Ovary (tissue), 9 donors: Measurements from ENCODE around the gene ARHGEF11. TPM values are rescaled to one million over a fixed set of nuclear protein-coding genes. Genes with fewer than 3 reads are reported as not detected.
"Not testable (repeated sequence)": the region's sequence is repeated elsewhere in the genome, so short reads cannot be mapped to it uniquely, and the experiment has no call there.

Experiments
- DNase-seq, 5 donors: peaks; one replicate each; pipeline ENCODE4 v3.0.0-alpha.2; 2019 to 2020
- H3K27ac ChIP-seq, 2 donors: fragments of 200-600 bp; one replicate each; pipeline versions ENCODE4 v1.5.1 to v1.8.0; 2019 to 2022
- H3K27me3 ChIP-seq: fragments of 200-600 bp; one replicate; pipeline ENCODE4 v1.8.0; 2022
- H3K36me3 ChIP-seq: fragments of 200-600 bp; sonication (generic); one replicate; pipeline ENCODE4 v1.5.1; 2019
- H3K4me1 ChIP-seq: one replicate; pipeline ENCODE4 v1.8.1; 2013; ENCODE audit warnings: mild to moderate bottlenecking, moderate library complexity; ENCODE audit not compliant: insufficient read depth
- H3K4me3 ChIP-seq: fragments of 200-600 bp; sonication (generic); one replicate; pipeline ENCODE4 v1.5.1; 2017
- H3K9me3 ChIP-seq, 2 donors: fragments of 200-600 bp in 1 of 2; sonication (generic) in 1 of 2; one replicate each; pipeline versions ENCODE4 v1.5.1 to v1.8.1; 2013 to 2019; ENCODE audit warnings: mild to moderate bottlenecking in 1 of 2, moderate library complexity in 1 of 2
- EP300 ChIP-seq: sonication (generic); formaldehyde crosslinking; IDR thresholded peaks from one replicate; pipeline ENCODE4 v1.6.1; 2017; ENCODE audit warnings: antibody characterized with exemption
- POLR2A ChIP-seq: fragments of 450-650 bp; IDR thresholded peaks from one replicate; pipeline ENCODE4 v1.6.1; 2017; ENCODE audit warnings: antibody characterized with exemption, mild to moderate bottlenecking, moderate library complexity
- WGBS, 3 donors: extraction: QIAGEN DNeasy Blood & Tissue Kit in 1 of 3; methylation state at CpG; one replicate each; pipeline versions ENCODE4 v1.1.5 to v1.1.7; 2013 to 2017; 5-methylcytosine and 5-hydroxymethylcytosine counted together
- intact Hi-C, 4 donors: fragments of 100-400 bp; cut with DNase I; formaldehyde crosslinking; loops; one replicate each; pipeline versions ENCODE4 v1.11.0 to v1.15.1; 2022 to 2023
- polyA plus RNA-seq, 2 donors: library from polyadenylated mRNA; stranded (reverse); fragments of 200-250 nt in 1 of 2; fragments of 350-450 nt in 1 of 2; fragmentation: Illumina TruSeq in 1 of 2; extraction: RNeasy Lipid Tissue Mini Kit (QIAGEN cat#74804) in 1 of 2; gene quantifications; one replicate each; pipeline ENCODE4 v1.2.3, GENCODE V29; 2013 to 2014
- total RNA-seq, 7 donors: library from RNA; depleted of rRNA in 2 of 7; stranded (reverse); fragments of >200 nt in 2 of 7; fragmentation: NEBNext Ultra II Directional in 3 of 7; extraction: Animal tissue kit (Norgen Biotek cat#: 25700) in 3 of 7; gene quantifications; one replicate each; pipeline versions ENCODE4 v1.1.0 to v1.2.4, GENCODE V29; 2016 to 2023
- TF ChIP-seq, protein P1 (sequence below), 3 donors: fragments of 450-650 bp in 2 of 3; fragments of 200-600 bp in 1 of 3; IDR thresholded peaks; one replicate each; pipeline versions ENCODE4 v1.5.1 to v1.8.0; 2016 to 2022; ENCODE audit warnings: antibody characterized with exemption in 3 of 3, mild to moderate bottlenecking in 1 of 3
- donor health status: DM: no; HTN: no; CAD: no; lungs with moderate emphysema.
- donor health status: DM: no; HTN: no; CAD: no.
- donor health status: Bipolar disorder and iron deficiency.
- donor health status: DM: yes; HTN: yes; CAD: no.
- donor health status: DM: no; HTN: no; CAD: no.
- donor health status: DM: yes; HTN: yes; CAD: no.

Gene ARHGEF11
- total and polyA plus RNA-seq, 9 donors, result 14.3 to 43.9 (median 26.8) TPM

GRCh38 chr1:157073944-157074685 is 28.6 kb upstream of the ARHGEF11 start:
- intact Hi-C loops, result no loop called here
- Histone ChIP-seq H3K27ac (no peak overlapping the region), H3K4me3 (no peak overlapping the region), H3K9me3 (no peaks in the 10 kb centered on the region), H3K4me1 (peaks cover 3% of the 10 kb centered on the region), H3K27me3 (no peaks in the 10 kb centered on the region), H3K36me3 (no peaks in the 10 kb centered on the region)
- TF ChIP-seq POLR2A, result no peak
- TF ChIP-seq, protein P1, sequence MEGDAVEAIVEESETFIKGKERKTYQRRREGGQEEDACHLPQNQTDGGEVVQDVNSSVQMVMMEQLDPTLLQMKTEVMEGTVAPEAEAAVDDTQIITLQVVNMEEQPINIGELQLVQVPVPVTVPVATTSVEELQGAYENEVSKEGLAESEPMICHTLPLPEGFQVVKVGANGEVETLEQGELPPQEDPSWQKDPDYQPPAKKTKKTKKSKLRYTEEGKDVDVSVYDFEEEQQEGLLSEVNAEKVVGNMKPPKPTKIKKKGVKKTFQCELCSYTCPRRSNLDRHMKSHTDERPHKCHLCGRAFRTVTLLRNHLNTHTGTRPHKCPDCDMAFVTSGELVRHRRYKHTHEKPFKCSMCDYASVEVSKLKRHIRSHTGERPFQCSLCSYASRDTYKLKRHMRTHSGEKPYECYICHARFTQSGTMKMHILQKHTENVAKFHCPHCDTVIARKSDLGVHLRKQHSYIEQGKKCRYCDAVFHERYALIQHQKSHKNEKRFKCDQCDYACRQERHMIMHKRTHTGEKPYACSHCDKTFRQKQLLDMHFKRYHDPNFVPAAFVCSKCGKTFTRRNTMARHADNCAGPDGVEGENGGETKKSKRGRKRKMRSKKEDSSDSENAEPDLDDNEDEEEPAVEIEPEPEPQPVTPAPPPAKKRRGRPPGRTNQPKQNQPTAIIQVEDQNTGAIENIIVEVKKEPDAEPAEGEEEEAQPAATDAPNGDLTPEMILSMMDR (IDR thresholded peaks at IDR 0.05), result peak in 2 of 3 donors; percentile 15 to 45
- peak; percentile 68 to 78 (median 73) for DNase-seq
- WGBS, 3 donors, result 19 to 25% (median 20%) methylated on average over 34 to 35 of the region's 35 CpGs

DNA sequence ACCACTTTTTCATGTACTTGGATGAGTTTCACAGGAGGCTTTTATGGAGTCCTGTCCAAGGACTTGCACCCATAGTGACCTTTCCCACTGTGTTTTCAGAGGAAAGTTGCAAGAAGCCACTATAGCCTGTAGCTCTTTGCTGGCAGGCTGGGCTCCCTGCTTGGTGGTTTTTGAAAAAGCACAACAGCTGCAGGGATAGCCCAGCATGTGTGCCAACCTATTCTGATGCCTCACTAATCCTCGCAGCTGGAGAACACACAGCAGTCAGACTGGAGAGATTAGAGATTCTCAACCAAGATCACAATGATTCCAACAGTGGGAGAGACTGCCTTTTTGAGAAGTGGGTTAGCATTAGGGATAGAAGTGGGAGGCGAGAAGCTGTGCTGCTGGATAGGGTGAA is 24.1 kb upstream of the ARHGEF11 start:
- TF ChIP-seq, protein P1 (IDR thresholded peaks at IDR 0.05), result no peak
- TF ChIP-seq POLR2A (no peak), EP300 (no peak)
- Histone ChIP-seq H3K9me3 (no peaks in the 10 kb centered on the region), H3K36me3 (no peaks in the 10 kb centered on the region), H3K4me3 (no peak overlapping the region), H3K27me3 (no peaks in the 10 kb centered on the region), H3K4me1 (peaks cover 3% of the 10 kb centered on the region), H3K27ac (no peak overlapping the region)
- DNase-seq, result no peak
- 71 to 93% (median 86%) methylated on average over 2 of the region's 2 CpGs for WGBS, 3 donors
- intact Hi-C loops, result no loop called here

DNA sequence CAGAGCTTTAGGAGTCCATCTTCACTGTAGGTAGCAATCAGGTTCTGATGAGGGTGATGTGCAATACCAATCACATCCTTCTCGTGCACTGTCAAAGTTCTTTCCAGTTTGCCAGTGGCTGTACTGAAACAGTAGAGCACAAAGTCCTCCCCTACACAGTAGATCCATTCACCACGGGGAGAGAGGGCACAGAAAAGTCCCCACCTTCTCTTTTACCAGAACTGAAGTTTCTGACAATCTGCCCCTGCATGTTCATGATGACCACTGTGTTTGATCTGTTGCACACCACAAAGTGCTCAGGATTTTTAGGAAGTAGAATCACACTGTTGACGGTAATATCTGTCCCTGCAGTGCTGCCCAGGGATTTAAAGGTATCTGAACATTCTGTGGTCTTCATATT is 13.7 kb upstream of the ARHGEF11 start:
- H3K27ac ChIP-seq, H3K27me3 ChIP-seq, H3K9me3 ChIP-seq, H3K36me3 ChIP-seq, H3K4me1 ChIP-seq, DNase-seq, intact Hi-C loops, H3K4me3 ChIP-seq: not testable (repeated sequence)
- WGBS, 3 donors, result 56 to 60% (median 59%) methylated on average over 3 of the region's 3 CpGs

GRCh38 chr1:157056269-157056668 is 10.7 kb upstream of the ARHGEF11 start:
- H3K4me1 ChIP-seq, result no peaks in the 10 kb centered on the region
- no peaks in the 10 kb centered on the region for H3K36me3 ChIP-seq
- no peak for DNase-seq
- H3K27me3 ChIP-seq, result no peaks in the 10 kb centered on the region
- WGBS, 3 donors, result 78 to 93% (median 79%) methylated on average over 1 of the region's 1 CpG
- H3K9me3 ChIP-seq, result no peaks in the 10 kb centered on the region
- no peak overlapping the region for H3K27ac ChIP-seq
- TF ChIP-seq, protein P1 (IDR thresholded peaks at IDR 0.05), result no peak
- no peak for TF ChIP-seq EP300
- no peak for TF ChIP-seq POLR2A
- H3K4me3 ChIP-seq, result no peak overlapping the region
- intact Hi-C loops, result no loop called here

GRCh38 chr1:157055729-157056128 is 10.2 kb upstream of the ARHGEF11 start:
- WGBS, 3 donors, result 85 to 94% (median 89%) methylated on average over 5 of the region's 5 CpGs
- intact Hi-C loops, H3K9me3 ChIP-seq, H3K4me3 ChIP-seq, H3K27me3 ChIP-seq, DNase-seq, H3K27ac ChIP-seq, H3K4me1 ChIP-seq, H3K36me3 ChIP-seq: not testable (repeated sequence)
